HG03097 (cell line): ENCODE measurements around the gene UQCC2.

Experiments used
- ATAC-seq: cut with Tn5 transposase; IDR thresholded peaks from one replicate; pipeline ENCODE4 v1.9.1; 2021; ENCODE audit not compliant: unreplicated experiment, low FRiP score

The UQCC2 gene

DNA sequence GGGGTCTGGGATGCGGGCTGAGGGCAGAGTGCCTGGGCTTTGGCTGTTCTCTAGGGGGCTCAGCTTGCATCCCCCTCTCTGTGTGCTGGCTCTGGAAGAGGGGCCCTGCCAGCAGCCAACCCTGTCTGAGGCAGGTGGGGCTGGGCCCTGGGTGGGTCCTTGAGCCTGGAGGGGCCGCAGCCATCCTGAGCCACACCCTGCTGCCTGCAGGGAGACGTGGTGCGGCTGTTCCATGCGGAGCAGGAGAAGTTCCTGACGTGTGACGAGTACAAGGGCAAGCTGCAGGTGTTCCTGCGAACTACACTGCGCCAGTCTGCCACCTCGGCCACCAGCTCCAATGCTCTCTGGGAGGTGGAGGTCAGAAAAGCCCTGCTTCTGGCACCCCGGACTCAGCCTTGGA lies 49.2 kb downstream of the UQCC2 start:
- ATAC-seq, result no peak

DNA sequence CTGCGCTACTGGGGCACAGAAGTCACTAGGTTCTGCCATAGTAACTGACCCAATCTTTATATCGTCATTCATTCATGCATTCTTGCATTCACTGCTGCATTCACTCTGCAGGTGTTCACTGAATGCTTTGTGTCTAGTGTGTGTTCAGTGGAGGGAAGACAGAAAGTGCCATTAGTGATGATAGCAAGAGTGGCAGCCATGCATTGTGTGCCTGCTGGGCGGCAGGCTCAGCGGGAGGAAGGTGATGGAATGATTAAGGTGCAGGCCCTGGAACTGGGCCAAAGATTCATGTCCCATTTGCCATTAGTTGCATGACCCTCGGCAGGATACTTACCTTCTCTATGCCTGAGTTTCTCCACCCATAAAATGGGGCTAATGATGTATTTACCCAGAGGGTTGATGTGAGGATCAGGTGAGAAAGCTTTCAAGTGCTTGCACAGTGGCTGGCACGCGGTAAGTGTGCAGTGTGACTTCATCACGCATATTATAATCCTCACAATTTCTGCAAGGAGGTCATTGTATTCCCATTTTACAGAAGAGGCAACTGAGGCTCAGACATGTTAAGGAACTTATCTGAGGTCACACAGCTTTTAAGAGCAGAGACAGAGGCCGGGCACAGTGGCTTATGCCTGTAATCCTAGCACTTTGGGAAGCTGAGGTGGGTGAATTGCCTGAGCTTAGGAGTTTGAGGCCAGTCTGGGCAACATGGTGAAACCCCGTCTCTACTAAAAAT lies 50.2 kb downstream of the UQCC2 start:
- no peak for ATAC-seq

DNA sequence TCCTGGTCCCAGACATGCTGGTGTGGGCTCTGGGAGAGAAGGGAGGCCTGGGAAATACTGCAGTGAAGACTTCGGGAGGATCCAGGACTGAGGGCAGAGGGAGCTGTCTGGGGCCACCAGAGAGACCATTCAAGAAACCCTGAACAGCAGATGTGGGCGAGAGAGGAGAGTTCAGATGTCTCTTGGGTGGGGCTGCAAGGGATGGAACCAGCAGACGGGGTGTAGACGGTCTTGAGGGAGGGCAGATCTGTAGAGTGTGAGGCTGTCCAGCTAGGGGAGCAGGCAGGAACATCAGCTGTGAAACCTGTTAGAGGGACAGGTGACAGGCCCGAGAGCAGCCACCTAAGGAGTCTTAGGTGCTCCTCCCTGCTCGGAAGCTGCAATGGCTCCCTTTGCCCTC lies 51.5 kb downstream of the UQCC2 start:
- ATAC-seq, result no peak

DNA sequence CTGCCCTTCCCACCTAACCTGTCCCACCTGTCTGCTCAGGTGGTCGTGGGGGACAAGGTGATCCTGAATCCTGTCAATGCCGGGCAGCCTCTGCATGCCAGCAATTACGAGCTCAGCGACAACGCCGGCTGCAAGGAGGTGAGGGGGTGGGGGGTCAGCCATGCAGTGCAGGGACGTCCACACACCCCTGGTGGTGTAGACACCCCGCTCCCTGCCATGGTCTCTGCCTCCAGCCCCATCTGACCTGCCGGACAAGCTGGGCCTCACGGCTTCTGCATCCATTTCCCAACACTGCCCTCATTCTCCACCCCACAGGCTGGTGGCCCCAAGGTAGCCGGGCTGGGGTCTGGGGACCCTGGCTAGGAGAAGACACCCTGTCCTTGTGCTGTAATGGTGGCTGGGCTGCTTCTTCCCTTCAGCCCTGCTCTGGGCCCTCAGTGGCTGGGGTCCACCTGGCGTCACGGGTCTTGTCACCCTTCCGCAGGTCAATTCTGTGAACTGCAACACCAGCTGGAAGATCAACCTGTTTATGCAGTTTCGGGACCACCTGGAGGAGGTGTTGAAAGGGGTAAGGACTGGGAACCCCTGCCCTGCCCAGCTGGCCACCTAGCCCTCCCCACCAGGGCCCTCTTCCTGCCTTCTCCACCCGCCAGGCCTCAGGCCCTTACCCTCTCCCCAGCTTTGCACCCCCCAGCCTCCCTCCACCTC lies 52.4 kb downstream of the UQCC2 start:
- ATAC-seq, result no peak

DNA sequence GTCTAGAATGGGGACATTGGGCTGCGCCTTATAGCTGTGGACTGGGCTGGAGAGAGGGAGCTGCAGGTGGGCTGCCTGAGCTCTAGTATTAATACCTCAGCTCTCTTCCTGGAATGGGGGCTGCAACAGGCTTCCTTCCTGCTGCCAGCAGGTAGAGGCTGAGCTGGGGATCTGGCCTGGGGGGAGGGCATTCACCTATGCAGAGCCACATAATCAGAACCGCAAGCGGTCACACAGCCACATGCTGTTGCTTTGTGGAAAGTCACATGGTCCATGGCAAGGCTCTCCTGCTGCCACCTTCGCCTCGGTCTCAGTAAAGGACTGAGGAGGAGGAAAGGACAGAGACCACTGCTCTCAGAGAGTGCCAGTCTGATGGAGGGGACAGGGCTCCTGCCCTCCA lies 54.7 kb downstream of the UQCC2 start:
- no peak for ATAC-seq

DNA sequence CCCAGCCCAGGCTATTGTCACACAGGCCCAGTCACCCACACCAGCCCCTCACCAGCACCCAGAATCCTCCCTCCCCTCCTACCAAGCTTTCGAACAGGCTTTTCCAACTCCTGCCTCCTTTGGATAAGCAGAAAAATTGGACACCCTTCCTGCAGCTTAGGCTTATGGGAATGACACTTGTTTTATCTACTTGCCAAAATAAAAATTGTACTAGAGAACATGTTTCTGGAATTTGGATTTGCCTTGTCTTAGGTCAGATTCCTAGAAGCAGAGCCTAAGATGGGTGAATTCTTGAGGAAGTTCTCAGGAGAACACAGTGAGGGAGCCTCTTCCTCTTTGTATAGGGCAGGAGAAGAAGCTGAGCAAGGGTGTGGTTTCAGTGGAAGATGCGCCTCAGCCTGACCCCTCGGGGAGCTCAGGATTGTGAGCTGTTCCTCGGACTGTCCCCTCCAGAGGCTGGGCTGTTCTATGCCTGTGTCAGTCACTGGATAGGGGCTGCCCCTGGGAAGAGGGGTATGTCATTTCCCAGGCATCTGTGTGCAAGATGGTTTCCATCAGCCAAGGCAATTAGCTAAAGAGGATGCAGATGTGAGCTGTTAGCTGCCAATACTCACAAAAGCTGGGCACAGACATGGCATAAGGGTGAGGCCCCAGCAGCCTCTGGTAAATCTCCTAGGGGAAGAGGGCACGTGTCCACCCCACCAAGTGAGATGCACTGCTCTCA lies 56.5 kb downstream of the UQCC2 start:
- ATAC-seq, result no peak

DNA sequence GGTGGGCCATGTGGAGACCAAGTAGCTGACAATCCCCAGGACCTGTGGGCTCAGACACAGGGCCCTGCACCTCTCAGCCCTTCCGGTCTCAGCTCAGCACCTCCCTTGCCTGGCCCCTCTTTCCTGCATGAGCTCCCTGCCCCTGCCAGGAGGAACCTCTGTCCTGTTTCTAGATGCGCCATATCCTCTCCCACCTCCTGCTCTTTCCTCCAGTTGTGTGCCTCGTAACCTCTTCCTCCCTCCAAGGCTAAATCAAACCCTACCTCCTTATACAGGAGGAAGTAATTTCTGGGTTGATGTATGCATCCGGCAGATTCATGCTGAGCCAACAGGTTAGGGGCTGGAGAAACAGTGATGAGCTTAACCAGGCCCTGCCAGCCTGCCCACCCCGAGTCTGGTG lies 59.5 kb downstream of the UQCC2 start:
- ATAC-seq, result no peak

DNA sequence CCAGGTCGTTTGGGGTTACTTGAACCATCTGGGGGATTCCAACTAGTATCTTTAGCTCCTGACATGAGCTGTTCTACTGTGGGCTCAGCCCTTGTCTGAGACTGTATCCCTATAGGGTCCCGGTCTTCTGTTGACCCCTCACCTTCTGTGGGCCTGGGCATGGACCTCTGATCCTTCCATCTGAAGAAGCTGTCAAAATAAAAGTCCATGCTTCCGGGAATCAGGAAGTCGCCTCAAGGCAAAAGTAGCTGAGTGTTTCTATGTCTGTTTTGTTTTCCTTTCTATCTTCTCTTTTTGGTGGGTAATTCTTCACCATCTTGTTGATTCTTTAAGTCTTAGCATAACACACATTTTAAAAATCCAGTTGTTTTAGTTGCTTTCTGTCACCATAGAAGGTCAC lies 60.1 kb downstream of the UQCC2 start:
- no peak for ATAC-seq
